ENCODE results near the gene SCNM1.

SCNM1 gene

GRCh38 chr1:151189637-151190445 lies 23.9 kb downstream of the SCNM1 start, which contains the start of gene VPS72 (continued):
- TF ChIP-seq KLF1 (tag by site-specific recombination; IDR thresholded peaks at IDR 0.05) = peak; percentile 65
- peak; percentile 40; the same call in 1 of the 2 replicates for TF ChIP-seq ZNF398 (tag by site-specific recombination; IDR thresholded peaks at IDR 0.05)
- TF ChIP-seq ZNF335 (tag by site-specific recombination; conservative IDR thresholded peaks at IDR 0.05) = peak; percentile 74
- no peak for TF ChIP-seq ZFP41 (tag by site-specific recombination; IDR thresholded peaks at IDR 0.05; ENCODE audit: borderline replicate concordance)
- no peak for TF ChIP-seq HOXA7 (CRISPR knock-in tag; IDR thresholded peaks at IDR 0.05; ENCODE audit: borderline replicate concordance)
- no peak for TF ChIP-seq ZNF16 (tag by site-specific recombination; IDR thresholded peaks at IDR 0.05; ENCODE audit: low read depth)
- TF ChIP-seq ZNF560 (tag by site-specific recombination; IDR thresholded peaks at IDR 0.05; ENCODE audit: borderline replicate concordance) = no peak
- peak; percentile 90 for TF ChIP-seq ZFP37 (tag by site-specific recombination; IDR thresholded peaks at IDR 0.05)
- peak; percentile 51; the same call in 1 of the 2 replicates for TF ChIP-seq ZNF449 (tag by site-specific recombination; IDR thresholded peaks at IDR 0.05)
- TF ChIP-seq ZNF785 (tag by site-specific recombination; IDR thresholded peaks at IDR 0.05) = no peak
- TF ChIP-seq ZNF280D (tag by site-specific recombination; IDR thresholded peaks at IDR 0.05) = no peak
- peak; percentile 86 for TF ChIP-seq SCRT2 (tag by site-specific recombination; IDR thresholded peaks at IDR 0.05)
- TF ChIP-seq GLI2 (tag by site-specific recombination; IDR thresholded peaks at IDR 0.05; ENCODE audit: borderline replicate concordance, low read depth) = no peak
- TF ChIP-seq ZNF239 (tag by site-specific recombination; IDR thresholded peaks at IDR 0.05) = no peak
- TF ChIP-seq ZNF776 (tag by site-specific recombination; IDR thresholded peaks at IDR 0.05; ENCODE audit: borderline replicate concordance) = no peak
- no peak for TF ChIP-seq ZNF664 (tag by site-specific recombination; IDR thresholded peaks at IDR 0.05)
- no peak for TF ChIP-seq ZNF121 (tag by site-specific recombination; IDR thresholded peaks at IDR 0.05)
- TF ChIP-seq ZNF341 (tag by site-specific recombination; IDR thresholded peaks at IDR 0.05; ENCODE audit: low read depth) = peak; percentile 40; the same call in 1 of the 2 replicates
- no peak for TF ChIP-seq ZNF658 (tag by site-specific recombination; IDR thresholded peaks at IDR 0.05)
- TF ChIP-seq ZNF677 (tag by site-specific recombination; IDR thresholded peaks at IDR 0.05) = no peak
- TF ChIP-seq GLIS2 (tag by site-specific recombination; IDR thresholded peaks at IDR 0.05) = peak; percentile 98
- TF ChIP-seq PRDM1 (tag by site-specific recombination; IDR thresholded peaks at IDR 0.05) = no peak
- TF ChIP-seq AEBP2 (tag by site-specific recombination; IDR thresholded peaks at IDR 0.05; ENCODE audit: borderline replicate concordance) = no peak
- TF ChIP-seq ZNF26 (tag by site-specific recombination; IDR thresholded peaks at IDR 0.05) = no peak
- TF ChIP-seq ZNF571 (tag by site-specific recombination; IDR thresholded peaks at IDR 0.05) = no peak
- no peak for TF ChIP-seq ZNF211 (tag by site-specific recombination; IDR thresholded peaks at IDR 0.05; ENCODE audit: low read depth)
- no peak for TF ChIP-seq EGR2 (tag by site-specific recombination; IDR thresholded peaks at IDR 0.05; ENCODE audit: low read depth)
- 0 out of 2 replicates have a peak, but pooled peaks have one; percentile 55 for TF ChIP-seq ZBTB7A (tag by site-specific recombination; IDR thresholded peaks at IDR 0.05; ENCODE audit: low read depth)
- no peak for TF ChIP-seq ZSCAN4 (tag by site-specific recombination; IDR thresholded peaks at IDR 0.05)

Measured in HEK293 (cell line).